CD4-positive, alpha-beta T cell treated with Interferon gamma for 1 hour (primary cell): ENCODE data around the gene FAM114A2.

Experiments
- DNase-seq: peaks from one replicate; pipeline ENCODE4 v3.0.0-alpha.2; 2020

Gene FAM114A2

GRCh38 chr5:153981905-153982605 lies 56.7 kb downstream of the FAM114A2 start:
- DNase-seq: no peak

- DNase-seq: no peak
Measured at GRCh38 chr5:153979028-153979783, 59.5 kb downstream of the FAM114A2 start.

GRCh38 chr5:153974813-153975163 lies 63.9 kb downstream of the FAM114A2 start:
- DNase-seq: no peak

GRCh38 chr5:153974131-153974812 lies 64.4 kb downstream of the FAM114A2 start:
- DNase-seq: no peak

GRCh38 chr5:153972240-153972639 lies 66.5 kb downstream of the FAM114A2 start:
- DNase-seq: no peak

GRCh38 chr5:153970496-153970895 lies 68.2 kb downstream of the FAM114A2 start:
- DNase-seq: no peak

- DNase-seq: no peak
Measured at GRCh38 chr5:153969563-153969895, 69.2 kb downstream of the FAM114A2 start.

- no peak for DNase-seq
Measured at GRCh38 chr5:153968761-153969562, 69.7 kb downstream of the FAM114A2 start.

- peak; percentile 10 for DNase-seq
Measured at GRCh38 chr5:153964880-153965645, 73.6 kb downstream of the FAM114A2 start.

- no peak for DNase-seq
Measured at GRCh38 chr5:153964191-153964879, 74.4 kb downstream of the FAM114A2 start.

GRCh38 chr5:153960269-153961215 lies 78.2 kb downstream of the FAM114A2 start:
- no peak for DNase-seq

GRCh38 chr5:153959134-153959957 lies 79.4 kb downstream of the FAM114A2 start:
- no peak for DNase-seq

- no peak for DNase-seq
Measured at GRCh38 chr5:153957205-153957604, 81.5 kb downstream of the FAM114A2 start.

GRCh38 chr5:153953411-153953810 lies 85.3 kb downstream of the FAM114A2 start:
- DNase-seq: no peak

GRCh38 chr5:153952893-153953292 lies 85.8 kb downstream of the FAM114A2 start:
- DNase-seq: no peak

- DNase-seq: no peak
Measured at GRCh38 chr5:153952057-153952456, 86.7 kb downstream of the FAM114A2 start.

- no peak for DNase-seq
Measured at GRCh38 chr5:153941265-153941664, 97.4 kb downstream of the FAM114A2 start.
